Stomach (tissue), 4 donors: ENCODE data around the gene NPAS3.

ENCODE experiments used
- EP300 ChIP-seq: sonication (generic); formaldehyde crosslinking; IDR thresholded peaks from one replicate; pipeline ENCODE4 v1.6.1; 2017; ENCODE audit warnings: antibody characterized with exemption
- POLR2A ChIP-seq, 4 donors: fragments of 450-650 bp; IDR thresholded peaks; one replicate each; pipeline ENCODE4 v1.6.1; 2016; ENCODE audit warnings: antibody characterized with exemption in 4 of 4, control low read depth in 2 of 4, mild to moderate bottlenecking in 1 of 4, moderate library complexity in 1 of 4
- POLR2AphosphoS5 ChIP-seq, 3 donors: sonication (generic); formaldehyde crosslinking; IDR thresholded peaks; one replicate each; pipeline ENCODE4 v1.6.1; 2016; ENCODE audit warnings: antibody characterized with exemption in 3 of 3
- TF ChIP-seq, protein P1 (sequence below), 7 experiments: fragments of 450-650 bp in 4 of 7; fragments of 200-600 bp in 3 of 7; sonication (generic) in 3 of 7; IDR thresholded peaks; one replicate each; pipeline ENCODE4 v1.5.1; 2016 to 2019; ENCODE audit warnings: antibody characterized with exemption in 7 of 7, control low read depth in 2 of 7, mild to moderate bottlenecking in 1 of 7

DNA sequence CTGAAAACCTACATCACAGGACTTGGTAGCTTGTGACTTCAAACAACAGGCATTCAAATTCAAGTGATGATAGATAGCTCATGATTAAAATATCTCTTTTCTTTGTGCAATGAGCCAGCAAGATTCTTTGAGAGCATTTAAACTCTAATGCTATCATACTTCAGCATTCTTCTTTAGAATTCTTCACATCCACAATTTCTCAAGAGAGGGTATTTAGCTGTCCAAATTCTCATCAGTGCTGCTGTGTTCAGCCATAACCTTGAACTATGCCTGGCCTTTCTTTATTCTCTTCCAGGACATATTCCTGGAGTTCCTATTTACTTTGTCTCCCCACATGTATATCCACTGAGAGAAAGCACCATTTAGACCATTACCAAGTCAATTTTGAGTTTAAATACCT lies 691.1 kb downstream of the NPAS3 start:
- TF ChIP-seq, protein P1, sequence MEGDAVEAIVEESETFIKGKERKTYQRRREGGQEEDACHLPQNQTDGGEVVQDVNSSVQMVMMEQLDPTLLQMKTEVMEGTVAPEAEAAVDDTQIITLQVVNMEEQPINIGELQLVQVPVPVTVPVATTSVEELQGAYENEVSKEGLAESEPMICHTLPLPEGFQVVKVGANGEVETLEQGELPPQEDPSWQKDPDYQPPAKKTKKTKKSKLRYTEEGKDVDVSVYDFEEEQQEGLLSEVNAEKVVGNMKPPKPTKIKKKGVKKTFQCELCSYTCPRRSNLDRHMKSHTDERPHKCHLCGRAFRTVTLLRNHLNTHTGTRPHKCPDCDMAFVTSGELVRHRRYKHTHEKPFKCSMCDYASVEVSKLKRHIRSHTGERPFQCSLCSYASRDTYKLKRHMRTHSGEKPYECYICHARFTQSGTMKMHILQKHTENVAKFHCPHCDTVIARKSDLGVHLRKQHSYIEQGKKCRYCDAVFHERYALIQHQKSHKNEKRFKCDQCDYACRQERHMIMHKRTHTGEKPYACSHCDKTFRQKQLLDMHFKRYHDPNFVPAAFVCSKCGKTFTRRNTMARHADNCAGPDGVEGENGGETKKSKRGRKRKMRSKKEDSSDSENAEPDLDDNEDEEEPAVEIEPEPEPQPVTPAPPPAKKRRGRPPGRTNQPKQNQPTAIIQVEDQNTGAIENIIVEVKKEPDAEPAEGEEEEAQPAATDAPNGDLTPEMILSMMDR (IDR thresholded peaks at IDR 0.05) = no peak
- TF ChIP-seq POLR2A (IDR thresholded peaks at IDR 0.05) (no peak), POLR2AphosphoS5 (IDR thresholded peaks at IDR 0.05) (no peak), EP300 (no peak)
